ENCODE data around the gene OR2M2. TPM values are rescaled to one million over a fixed set of nuclear protein-coding genes. Genes with fewer than 3 reads are reported as not detected.

The OR2M2 gene
- total RNA-seq, 1 experiment from 2014 or later = not detected

- no peaks in the 10 kb centered on the region for H4K20me1 ChIP-seq (ENCODE audit: insufficient read depth)
- intact Hi-C loops (cut with micrococcal nuclease) = loop anchor here (10.0 kb wide), 1 partner anchor 64 kb away; the partner anchor contains the start of gene OR2L13
- ChIA-PET CTCF (no interaction called here), RAD21 (ENCODE audit: low non-redundant PET in 1 of 2, low total read pairs in 2 of 2, uncharacterized antibody in 2 of 2, unreplicated experiment in 2 of 2) (no interaction called here), POLR2A (no interaction called here)
- H2AFZ ChIP-seq (ENCODE audit: low read depth, low read length, poor library complexity, severe bottlenecking) = no peak overlapping the region
- BruUV-seq (replicated peaks) = no TSS peak
- no peak overlapping the region for H3K27ac ChIP-seq (ENCODE audit: low read depth, low read length)
- no peak overlapping the region for H3K9ac ChIP-seq (ENCODE audit: low read length)
- H3K9me3 ChIP-seq (ENCODE audit: control insufficient read depth in 1 of 2, insufficient read depth in 1 of 2, low read depth in 1 of 2, low read length in 2 of 2) = no peaks in the 10 kb centered on the region; a peak in 1 of 4 replicates
- no peaks in the 10 kb centered on the region for H3K79me2 ChIP-seq (ENCODE audit: insufficient read depth, low read length)
- H3K27me3 ChIP-seq (ENCODE audit: insufficient read depth, low read length) = no peaks in the 10 kb centered on the region
- H3K4me2 ChIP-seq (ENCODE audit: low read length) = no peak overlapping the region
- H3K9me2 ChIP-seq (ENCODE audit: insufficient read depth) = no peaks in the 10 kb centered on the region
- no peak for DNase-seq (ENCODE audit: low read depth, low spot score)
- H3K4me1 ChIP-seq (ENCODE audit: control insufficient read depth in 1 of 2, insufficient read depth in 2 of 2, low read length in 2 of 2) = no peaks in the 10 kb centered on the region
- TF ChIP-seq REST (IDR thresholded peaks at IDR 0.05; ENCODE audit: low read depth) (no peak), ELF1 (IDR thresholded peaks at IDR 0.05; ENCODE audit: borderline replicate concordance, low read depth) (no peak)
- no peak for ATAC-seq
- no peak overlapping the region for H3K4me3 ChIP-seq (replicated peaks in 1 of 2; ENCODE audit: low read depth in 1 of 2, low read length in 2 of 2)
- H3K36me3 ChIP-seq (ENCODE audit: control insufficient read depth in 1 of 2, insufficient read depth in 2 of 2, low read length in 2 of 2) = no peaks in the 10 kb centered on the region
Measured at GRCh38 chr1:248158758-248159157, 15.9 kb upstream of the OR2M2 start.

GRCh38 chr1:248164031-248164430 is 10.6 kb upstream of the OR2M2 start:
- no peak overlapping the region for H2AFZ ChIP-seq (ENCODE audit: low read depth, low read length, poor library complexity, severe bottlenecking)
- H4K20me1 ChIP-seq (ENCODE audit: insufficient read depth) = no peaks in the 10 kb centered on the region
- no peaks in the 10 kb centered on the region for H3K4me1 ChIP-seq (ENCODE audit: control insufficient read depth in 1 of 2, insufficient read depth in 2 of 2, low read length in 2 of 2)
- no peaks in the 10 kb centered on the region for H3K27me3 ChIP-seq (ENCODE audit: insufficient read depth, low read length)
- H3K4me2 ChIP-seq (ENCODE audit: low read length) = no peak overlapping the region
- H3K9ac ChIP-seq (ENCODE audit: low read length) = no peak overlapping the region
- no peak overlapping the region for H3K4me3 ChIP-seq (replicated peaks in 1 of 2; ENCODE audit: low read depth in 1 of 2, low read length in 2 of 2)
- no peaks in the 10 kb centered on the region for H3K9me2 ChIP-seq (ENCODE audit: insufficient read depth)
- no peaks in the 10 kb centered on the region; a peak in 2 of 4 replicates for H3K9me3 ChIP-seq (ENCODE audit: control insufficient read depth in 1 of 2, insufficient read depth in 1 of 2, low read depth in 1 of 2, low read length in 2 of 2)
- BruUV-seq (replicated peaks) = no TSS peak
- DNase-seq (ENCODE audit: low read depth, low spot score) (no peak), ATAC-seq (no peak)
- intact Hi-C loops (cut with micrococcal nuclease) = no loop called here
- CTCF ChIA-PET = no interaction called here
- H3K36me3 ChIP-seq (ENCODE audit: control insufficient read depth in 1 of 2, insufficient read depth in 2 of 2, low read length in 2 of 2) = no peaks in the 10 kb centered on the region
- TF ChIP-seq TCF7L2 (IDR thresholded peaks at IDR 0.05; ENCODE audit: borderline replicate concordance, extremely low read depth, insufficient read depth, insufficient read length) = no peak
- TF ChIP-seq POLR2AphosphoS5 (IDR thresholded peaks at IDR 0.05; ENCODE audit: low read depth, low read length) = no peak
- POLR2A ChIA-PET = no interaction called here
- no peak overlapping the region for H3K27ac ChIP-seq (ENCODE audit: low read depth, low read length)
- no peaks in the 10 kb centered on the region for H3K79me2 ChIP-seq (ENCODE audit: insufficient read depth, low read length)
- RAD21 ChIA-PET (ENCODE audit: low non-redundant PET in 1 of 2, low total read pairs in 2 of 2, uncharacterized antibody in 2 of 2, unreplicated experiment in 2 of 2) = no interaction called here
